Stimulated activated CD4-positive, alpha-beta T cell treated with anti-CD3 and anti-CD28 coated beads, Interleukin-1b, Interleukin-23, amount 100 ng/mL, for 48 hours (primary cell): ENCODE measurements around the gene OR52I2.
A peak's percentile ranks its signal among the peaks of the same experiment; 100 is the strongest.

Experiments
- DNase-seq: peaks from one replicate; pipeline ENCODE4 v3.0.0-alpha.2; 2020

OR52I2 gene

GRCh38 chr11:4581443-4581842 lies at the start of gene OR52I2:
Gene OR52I2 (plus strand): TSS chr11:4581743.
- no peak for DNase-seq

- peak; percentile 28 for DNase-seq
These were observed 41.8 kb upstream of the OR52I2 start for GRCh38 chr11:4539603-4540219.

- no peak for DNase-seq
These were observed 40.5 kb upstream of the OR52I2 start for GRCh38 chr11:4541071-4541470.

GRCh38 chr11:4543561-4543960 lies 38.0 kb upstream of the OR52I2 start:
- DNase-seq: no peak

- DNase-seq: no peak
These were observed 36.7 kb upstream of the OR52I2 start, which contains the start of gene OR52M1 for GRCh38 chr11:4544891-4545290. Gene OR52M1 (plus strand): TSS chr11:4545191. CDS start chr11:4545191, 0 bp downstream.

- DNase-seq: no peak
These were observed 34.7 kb upstream of the OR52I2 start for GRCh38 chr11:4546878-4547277.

GRCh38 chr11:4547416-4547815 lies 34.1 kb upstream of the OR52I2 start:
- DNase-seq: no peak

GRCh38 chr11:4551346-4551979 lies 30.1 kb upstream of the OR52I2 start:
- DNase-seq: no peak

GRCh38 chr11:4559527-4560440 lies 21.8 kb upstream of the OR52I2 start:
- no peak for DNase-seq

GRCh38 chr11:4560467-4560866 lies 21.1 kb upstream of the OR52I2 start:
- DNase-seq: no peak

GRCh38 chr11:4565371-4565770 lies 16.2 kb upstream of the OR52I2 start:
- DNase-seq: no peak

- no peak for DNase-seq
These were observed 12.5 kb upstream of the OR52I2 start for GRCh38 chr11:4569075-4569474.

GRCh38 chr11:4576880-4577279 lies 4.7 kb upstream of the OR52I2 start:
- DNase-seq: no peak

GRCh38 chr11:4577761-4578160 lies 3.8 kb upstream of the OR52I2 start:
- DNase-seq: no peak

- DNase-seq: no peak
These were observed 2.9 kb upstream of the OR52I2 start for GRCh38 chr11:4578624-4579023.

GRCh38 chr11:4580124-4580523 lies 1.4 kb upstream of the OR52I2 start:
- DNase-seq: no peak

GRCh38 chr11:4589017-4589416 lies 7.5 kb downstream of the OR52I2 start:
- no peak for DNase-seq

- no peak for DNase-seq
These were observed 12.2 kb downstream of the OR52I2 start, which contains the start of gene OR52I1 for GRCh38 chr11:4593739-4594138. Gene OR52I1 (plus strand): TSS chr11:4594039. CDS start chr11:4594039, 0 bp downstream.

- no peak for DNase-seq
These were observed 23.5 kb downstream of the OR52I2 start for GRCh38 chr11:4605057-4605456.

GRCh38 chr11:4606231-4607015 lies 24.9 kb downstream of the OR52I2 start:
- no peak for DNase-seq

GRCh38 chr11:4607096-4607495 lies 25.6 kb downstream of the OR52I2 start:
- no peak for DNase-seq

- peak; percentile 94 for DNase-seq
These were observed 26.5 kb downstream of the OR52I2 start, which contains the start of gene TRIM68 for GRCh38 chr11:4607781-4608666. Gene TRIM68 (minus strand): TSS chr11:4608231. CDS start chr11:4605504, 2,727 bp downstream.
